Lower leg skin (tissue), 4 donors: ENCODE measurements around the gene EHD1. TPM values are rescaled to one million over a fixed set of nuclear protein-coding genes. Genes with fewer than 3 reads are reported as not detected.

ENCODE experiments used
- DNase-seq, 2 donors: peaks; one replicate each; pipeline ENCODE4 v3.0.0-alpha.2; 2019; ENCODE audit warnings: low spot score in 2 of 2
- H3K4me3 ChIP-seq: fragments of 200-600 bp; sonication (generic); 2 replicates; pipeline ENCODE4 v1.5.1; 2017; ENCODE audit warnings: mild to moderate bottlenecking, low read depth; ENCODE audit not compliant: poor library complexity, severe bottlenecking
- CTCF ChIP-seq, 3 donors: fragments of 450-650 bp; IDR thresholded peaks; one replicate each; pipeline ENCODE4 v1.5.1; 2016; ENCODE audit warnings: antibody characterized with exemption in 3 of 3, mild to moderate bottlenecking in 3 of 3, moderate library complexity in 2 of 3
- POLR2A ChIP-seq, 2 donors: fragments of 450-650 bp; IDR thresholded peaks; one replicate each; pipeline ENCODE4 v1.6.1; 2016 to 2017; ENCODE audit warnings: antibody characterized with exemption in 2 of 2, mild to moderate bottlenecking in 1 of 2, moderate library complexity in 1 of 2
- WGBS, 2 donors: methylation state at CpG; one replicate each; pipeline ENCODE4 v1.1.5; 2018; 5-methylcytosine and 5-hydroxymethylcytosine counted together
- intact Hi-C: fragments of 100-400 bp; cut with DNase I; formaldehyde crosslinking; loops from one replicate; pipeline ENCODE4 v1.15.0; 2023; ENCODE audit warnings: low total_unique reads
- total RNA-seq, 4 donors: library from RNA; depleted of rRNA; stranded (reverse); fragments of >200 nt; gene quantifications; one replicate each; pipeline ENCODE4 v1.1.0, GENCODE V29; 2016

The EHD1 gene
- total RNA-seq, 4 donors from 2014 or later: 81.0 to 98.9 (median 90.5) TPM

GRCh38 chr11:64839887-64840782, 38.3 kb downstream of the EHD1 start:
- TF ChIP-seq CTCF (IDR thresholded peaks at IDR 0.05) (no peak), POLR2A (IDR thresholded peaks at IDR 0.05) (no peak)
- H3K4me3 ChIP-seq: no peak overlapping the region
- intact Hi-C loops: no loop called here
- DNase-seq: no peak
- 88% methylated on average over 22 to 23 of the region's 24 CpGs for WGBS, 2 donors

GRCh38 chr11:64839335-64839734, 39.1 kb downstream of the EHD1 start:
- no peak for TF ChIP-seq POLR2A (IDR thresholded peaks at IDR 0.05)
- TF ChIP-seq CTCF (IDR thresholded peaks at IDR 0.05): no peak
- intact Hi-C loops: no loop called here
- H3K4me3 ChIP-seq: no peak overlapping the region
- 75 to 77% methylated on average over 11 to 13 of the region's 13 CpGs for WGBS, 2 donors
- no peak for DNase-seq

GRCh38 chr11:64838600-64839334, 39.7 kb downstream of the EHD1 start:
- no peak for TF ChIP-seq CTCF (IDR thresholded peaks at IDR 0.05)
- TF ChIP-seq POLR2A (IDR thresholded peaks at IDR 0.05): no peak
- intact Hi-C loops: no loop called here
- H3K4me3 ChIP-seq: no peak overlapping the region
- 92% methylated on average over 14 to 28 of the region's 28 CpGs for WGBS, 2 donors
- no peak for DNase-seq

GRCh38 chr11:64837887-64838351, 40.5 kb downstream of the EHD1 start:
- 92 to 100% methylated on average over 5 to 10 of the region's 10 CpGs for WGBS, 2 donors
- intact Hi-C loops: no loop called here
- H3K4me3 ChIP-seq: no peak overlapping the region
- TF ChIP-seq CTCF (IDR thresholded peaks at IDR 0.05) (no peak), POLR2A (IDR thresholded peaks at IDR 0.05) (no peak)
- no peak for DNase-seq

GRCh38 chr11:64836448-64837072, 41.9 kb downstream of the EHD1 start:
- H3K4me3 ChIP-seq: no peak overlapping the region
- intact Hi-C loops: no loop called here
- no peak for TF ChIP-seq POLR2A (IDR thresholded peaks at IDR 0.05)
- TF ChIP-seq CTCF (IDR thresholded peaks at IDR 0.05): no peak
- no peak for DNase-seq
- WGBS, 2 donors: 53 to 69% methylated on average over 11 to 16 of the region's 16 CpGs
